Muscle of back (tissue), 11 donors: ENCODE results near the gene AP1S3. TPM values are rescaled to one million over a fixed set of nuclear protein-coding genes. Genes with fewer than 3 reads are reported as not detected.

Experiments used
- DNase-seq, 3 donors: peaks; one replicate each; pipeline versions ENCODE4 v3.0.0 to v3.0.0-alpha.2; 2013
- polyA plus RNA-seq, 10 donors: library from polyadenylated mRNA; unstranded; fragments of 120-200 nt; gene quantifications; one replicate each; pipeline ENCODE4 v1.2.1, GENCODE V29; 2013; ENCODE audit not compliant: insufficient read length in 10 of 10

The AP1S3 gene
- polyA plus RNA-seq, 10 donors, result 0.35 to 1.3 (median 0.81) TPM

- peak in 1 of 3 donors; percentile 27 for DNase-seq
These were observed 76.4 kb downstream of the AP1S3 start for GRCh38 chr2:223760838-223761502.

DNA sequence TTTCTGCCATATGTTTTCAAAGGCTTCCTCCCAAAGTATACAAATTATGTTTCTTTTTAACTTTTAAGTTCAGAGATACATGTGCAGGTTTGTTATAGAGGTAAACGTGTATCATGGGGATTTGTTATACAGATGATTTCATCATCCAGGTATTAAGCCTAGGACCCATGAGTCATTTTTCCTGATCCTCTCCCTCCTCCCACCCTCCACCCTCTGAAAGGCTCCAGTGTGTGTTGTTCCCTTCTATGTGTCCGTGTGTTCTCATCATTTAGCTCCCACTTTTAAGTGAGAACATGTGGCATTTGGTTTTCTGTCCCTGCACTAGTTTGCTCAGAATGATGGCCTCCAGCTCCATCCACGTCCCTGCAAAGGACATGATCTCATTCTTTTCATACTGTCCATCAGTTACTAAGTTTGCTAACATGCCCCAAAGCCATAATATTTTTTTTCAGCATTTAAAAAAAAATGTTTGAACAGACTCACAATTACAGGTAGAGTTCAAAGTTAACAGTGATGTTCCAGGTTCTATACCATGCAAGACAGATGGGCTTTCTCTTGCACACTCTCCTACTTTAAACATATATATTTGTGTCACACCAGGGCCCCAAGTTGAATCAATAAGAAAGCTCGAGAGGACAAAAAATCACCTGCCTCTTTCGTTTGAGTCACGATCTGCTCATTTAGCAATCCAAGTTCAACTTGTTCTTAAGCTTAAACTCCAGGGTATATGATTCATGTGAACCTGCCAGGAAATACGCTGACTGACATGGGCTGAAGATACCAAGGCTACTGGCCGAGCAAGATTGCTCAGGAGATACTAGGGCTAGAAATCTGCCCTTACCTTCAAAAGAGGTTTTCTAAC, 77.6 kb downstream of the AP1S3 start:
- no peak for DNase-seq

DNA sequence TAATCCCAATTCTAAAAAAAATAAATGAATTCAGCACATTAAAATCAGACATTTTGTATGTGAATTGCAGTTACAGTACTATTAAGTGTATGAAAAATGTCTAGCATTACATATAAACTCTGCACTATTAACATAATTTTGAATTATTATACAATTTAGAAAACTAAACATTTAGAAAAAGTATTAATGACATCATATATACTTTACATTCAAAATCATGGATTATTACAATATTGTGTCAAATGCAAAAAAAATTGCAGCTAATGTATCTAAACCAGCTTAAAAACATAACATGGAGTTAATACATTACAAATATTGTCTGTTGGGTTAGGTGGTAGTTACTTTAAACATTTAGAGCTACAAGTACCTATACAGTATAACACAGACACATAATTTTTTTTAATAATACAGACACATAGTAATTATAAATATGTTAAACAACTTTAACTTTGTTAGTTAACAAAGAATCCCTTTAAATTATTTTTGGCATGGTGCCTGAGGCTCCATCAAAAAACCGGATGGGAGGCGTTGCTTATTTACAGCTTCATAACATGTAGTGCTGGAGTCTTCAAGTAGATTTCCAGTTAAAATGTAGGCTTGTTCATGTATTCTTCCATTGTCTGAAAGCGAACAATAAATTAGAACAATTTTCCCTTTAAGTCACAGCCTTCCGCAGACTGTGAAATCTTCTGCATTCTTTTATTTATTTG, 79.1 kb downstream of the AP1S3 start:
- DNase-seq, result no peak

- DNase-seq, result no peak
These were observed 83.4 kb downstream of the AP1S3 start for GRCh38 chr2:223753940-223754339.

- no peak for DNase-seq
These were observed 86.4 kb downstream of the AP1S3 start for GRCh38 chr2:223751012-223751411.

- no peak for DNase-seq
These were observed 89.9 kb downstream of the AP1S3 start for GRCh38 chr2:223747392-223748042.

DNA sequence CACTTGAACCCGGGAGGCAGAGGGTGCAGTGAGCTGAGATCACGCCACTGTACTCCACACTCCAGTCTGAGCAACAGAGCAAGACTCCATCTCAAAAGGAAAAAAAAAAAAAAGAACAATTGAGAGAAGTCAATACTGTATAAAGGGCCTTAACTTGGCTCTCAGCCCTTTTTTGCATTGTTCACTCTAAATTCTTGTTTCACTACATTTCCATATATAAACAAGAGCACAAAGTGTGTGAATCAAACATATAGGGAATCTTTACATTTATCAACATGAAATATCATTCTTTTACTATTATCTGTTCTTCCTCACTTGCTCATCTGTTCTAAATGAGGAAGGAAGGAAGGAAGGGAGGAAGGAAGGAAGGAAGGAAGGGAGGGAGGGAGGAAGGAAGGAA, 90.8 kb downstream of the AP1S3 start:
- no peak for DNase-seq

GRCh38 chr2:223744580-223744979, 92.8 kb downstream of the AP1S3 start:
- no peak for DNase-seq

DNA sequence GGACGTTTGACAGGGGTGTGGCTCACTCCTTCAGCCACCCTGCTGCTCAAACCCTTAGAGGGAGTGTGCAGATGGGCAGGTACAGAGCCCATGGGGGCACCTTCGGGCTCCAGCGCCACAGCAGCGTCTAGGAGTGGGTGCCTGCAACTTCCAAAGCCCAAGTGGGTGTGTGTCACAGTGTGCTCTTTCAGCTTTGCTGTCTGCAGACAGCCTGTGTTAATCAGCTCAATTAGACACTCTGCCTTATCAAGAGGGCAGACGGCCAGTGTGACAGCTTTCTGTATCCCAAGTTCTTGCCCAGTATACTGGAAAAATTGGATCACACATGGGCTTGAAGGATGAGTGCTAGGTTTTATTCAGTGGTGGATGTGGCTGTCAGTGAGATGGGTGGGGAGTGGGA, 96.7 kb downstream of the AP1S3 start:
- no peak for DNase-seq

DNA sequence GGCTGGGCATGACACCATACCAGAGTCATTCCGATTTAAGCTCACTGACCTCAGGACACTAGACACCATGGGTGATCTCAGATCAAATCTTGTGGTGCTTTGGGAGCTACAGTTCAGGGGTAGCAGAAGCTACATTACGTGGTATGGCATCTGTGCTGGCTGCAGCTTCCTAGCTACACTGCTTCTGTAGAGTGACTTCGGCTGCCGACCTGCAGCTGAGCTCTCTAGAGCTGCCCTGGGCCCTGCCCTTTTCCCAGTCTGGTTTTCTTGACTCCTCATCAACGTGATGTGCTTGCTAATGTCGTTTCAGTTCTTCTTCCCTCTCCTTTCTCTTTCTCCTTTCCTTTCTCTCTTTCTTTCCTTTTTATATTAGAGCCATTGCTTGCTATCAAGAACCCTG, 100.2 kb downstream of the AP1S3 start:
- no peak for DNase-seq

DNA sequence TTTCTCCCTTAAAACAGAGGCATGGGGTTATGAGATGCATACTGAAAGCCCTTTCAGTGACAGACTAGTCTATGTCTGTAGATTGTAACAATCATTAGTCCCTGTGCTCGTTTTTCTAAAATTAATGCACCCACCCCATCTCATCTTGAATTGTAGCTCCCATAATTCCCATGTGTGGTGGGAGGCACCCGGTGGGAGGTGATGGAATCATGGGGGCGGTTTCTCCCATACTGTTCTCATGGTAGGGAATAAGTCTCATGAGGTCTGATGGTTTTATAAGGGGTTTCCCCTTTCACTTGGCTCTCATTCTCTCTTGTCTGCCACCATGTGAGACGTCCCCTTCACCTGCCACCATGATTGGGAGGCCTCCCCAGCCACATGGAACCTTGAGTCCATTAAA, 100.9 kb downstream of the AP1S3 start:
- no peak for DNase-seq

GRCh38 chr2:223735659-223736244, 101.6 kb downstream of the AP1S3 start:
- DNase-seq, result peak in 1 of 3 donors; percentile 94

DNA sequence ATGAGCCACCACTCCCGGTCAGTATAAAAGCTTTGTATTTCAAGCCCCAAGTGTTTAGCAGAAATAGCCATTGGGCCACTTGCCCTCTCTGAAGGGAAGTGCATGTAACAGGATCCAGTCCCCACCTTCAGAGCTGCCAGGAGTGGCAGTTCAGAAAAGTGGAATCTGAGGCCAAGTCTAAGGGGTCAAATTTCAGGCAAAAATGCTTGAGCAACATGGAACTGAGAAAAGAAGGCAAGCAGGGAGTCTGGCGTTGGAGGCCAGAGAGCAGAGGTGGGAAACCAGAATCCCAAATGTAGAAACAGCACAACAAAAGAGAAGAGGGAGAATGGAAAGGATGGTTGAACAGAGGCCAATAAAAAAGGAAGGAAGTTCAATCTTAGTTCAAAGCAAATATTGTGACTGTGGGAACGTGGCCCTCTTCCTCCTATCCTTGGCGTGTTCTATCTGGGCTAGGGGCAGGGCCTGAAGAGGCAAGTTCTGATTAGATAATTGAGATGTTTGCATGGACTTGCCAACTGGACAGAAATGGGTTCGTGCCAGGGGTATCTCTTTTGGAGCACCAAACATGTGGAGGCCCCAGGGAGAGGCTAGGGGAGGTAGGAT, 102.2 kb downstream of the AP1S3 start:
- DNase-seq, result no peak

GRCh38 chr2:223734346-223734745, 103.0 kb downstream of the AP1S3 start:
- no peak for DNase-seq

GRCh38 chr2:223732346-223732745, 105.0 kb downstream of the AP1S3 start:
- DNase-seq, result no peak

DNA sequence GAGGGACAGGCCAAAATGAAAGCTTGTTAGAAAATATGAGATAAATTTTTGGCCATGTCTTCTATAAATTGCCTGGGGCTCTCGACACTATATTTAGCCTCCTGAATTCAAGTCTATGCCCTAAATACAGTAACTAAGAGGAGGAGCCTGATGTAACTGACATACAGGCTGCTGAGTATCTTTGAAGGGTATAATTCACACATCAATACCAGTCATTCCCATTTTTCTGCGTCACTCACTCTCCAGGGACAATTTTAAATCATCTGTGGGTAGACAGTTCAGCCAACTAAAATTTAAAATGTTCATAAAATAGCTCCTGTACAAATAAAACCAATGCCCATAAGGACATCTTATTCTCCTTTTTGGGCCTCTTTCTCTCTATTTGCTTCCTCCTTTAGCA, 105.9 kb downstream of the AP1S3 start:
- DNase-seq, result no peak

GRCh38 chr2:223729781-223730180, 107.6 kb downstream of the AP1S3 start:
- DNase-seq, result peak in 1 of 3 donors; percentile 24

- DNase-seq, result peak in 2 of 3 donors; percentile 30 to 42
These were observed 109.8 kb downstream of the AP1S3 start for GRCh38 chr2:223727562-223727961.

GRCh38 chr2:223725986-223726970, 111.1 kb downstream of the AP1S3 start:
- no peak for DNase-seq

- DNase-seq, result peak; percentile 74 to 91 (median 89)
These were observed 111.9 kb downstream of the AP1S3 start for GRCh38 chr2:223725494-223725893.
